ENCODE data around the gene KLHL5.
A peak's percentile ranks its signal among the peaks of the same experiment; 100 is the strongest.
"Not testable (repeated sequence)": the region's sequence is repeated elsewhere in the genome, so short reads cannot be mapped to it uniquely, and the experiment has no call there.

The KLHL5 gene

GRCh38 chr4:39104255-39104654 lies 42.2 kb downstream of the KLHL5 start:
- no peak for DNase-seq

GRCh38 chr4:39106011-39106410 lies 44.0 kb downstream of the KLHL5 start:
- no peak for DNase-seq

GRCh38 chr4:39114436-39114835 lies 52.4 kb downstream of the KLHL5 start:
- no peak for DNase-seq

GRCh38 chr4:39118034-39118658 lies 56.1 kb downstream of the KLHL5 start:
- DNase-seq: peak in 1 of 2 donors; percentile 3

GRCh38 chr4:39120418-39120817 lies 58.4 kb downstream of the KLHL5 start:
- DNase-seq: no peak

- no peak for DNase-seq
Observed at GRCh38 chr4:39124885-39125599, 63.0 kb downstream of the KLHL5 start.

- DNase-seq: no peak
Observed at GRCh38 chr4:39125600-39125985, 63.6 kb downstream of the KLHL5 start.

- no peak for DNase-seq
Observed at GRCh38 chr4:39126256-39127095, 64.4 kb downstream of the KLHL5 start.

- no peak for DNase-seq
Observed at GRCh38 chr4:39133623-39134022, 71.6 kb downstream of the KLHL5 start.

GRCh38 chr4:39134683-39135306 lies 72.8 kb downstream of the KLHL5 start:
- no peak for DNase-seq

- not testable (repeated sequence) for DNase-seq
Observed at GRCh38 chr4:39138227-39138626, 76.2 kb downstream of the KLHL5 start.

- no peak for DNase-seq
Observed at GRCh38 chr4:39146211-39146610, 84.2 kb downstream of the KLHL5 start.

- no peak for DNase-seq
Observed at GRCh38 chr4:39154009-39154408, 92.0 kb downstream of the KLHL5 start.

GRCh38 chr4:39157520-39157919 lies 95.5 kb downstream of the KLHL5 start:
- no peak for DNase-seq

GRCh38 chr4:39166177-39166576 lies 104.1 kb downstream of the KLHL5 start:
- no peak for DNase-seq

GRCh38 chr4:39166669-39167068 lies 104.6 kb downstream of the KLHL5 start:
- no peak for DNase-seq

GRCh38 chr4:39169426-39169825 lies 107.4 kb downstream of the KLHL5 start:
- no peak for DNase-seq

- DNase-seq: no peak
Observed at GRCh38 chr4:39170301-39170700, 108.3 kb downstream of the KLHL5 start.

Data from activated CD4-positive, alpha-beta T cell treated with anti-CD3 and anti-CD28 coated beads for 4 hours (primary cell).